ENCODE results near the gene TMED1. TPM values are rescaled to one million over a fixed set of nuclear protein-coding genes. Genes with fewer than 3 reads are reported as not detected.

TMED1 gene
- total RNA-seq, 1 donor from 2014 or later, result 27.0 TPM

DNA sequence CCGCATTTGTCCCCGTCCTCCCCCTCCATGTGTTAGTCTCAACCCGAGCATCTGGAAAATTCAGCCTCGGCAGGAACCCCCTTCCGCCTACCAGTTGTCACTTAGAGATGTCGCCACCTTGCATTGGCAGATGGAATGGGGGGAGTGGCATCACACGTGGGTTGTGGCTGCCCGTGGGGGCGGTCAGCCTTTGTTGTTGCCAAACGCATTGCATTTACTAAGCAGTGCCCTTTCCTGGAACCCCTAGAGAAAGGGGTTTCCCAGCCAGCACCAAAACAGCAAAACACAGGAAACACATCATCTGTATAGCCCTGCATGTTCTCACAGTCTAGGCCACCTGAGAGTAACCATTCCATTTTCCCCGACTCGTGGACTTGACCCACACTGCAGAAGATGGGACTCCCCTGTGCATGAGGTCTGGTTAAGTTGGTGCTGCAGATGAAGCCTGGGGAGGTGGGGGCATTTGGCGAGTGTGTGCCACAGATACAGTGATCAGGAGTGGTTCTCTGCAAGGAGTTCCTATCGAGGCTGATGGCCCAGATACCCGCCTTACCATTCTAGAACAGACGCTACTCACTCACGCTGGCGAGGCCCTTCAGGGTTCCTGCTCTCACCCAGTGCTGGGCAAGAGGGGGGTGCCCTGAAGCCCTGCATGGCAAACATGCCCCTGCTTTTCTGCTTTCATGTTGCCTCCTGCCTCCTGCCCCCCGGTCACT, 38.3 kb downstream of the TMED1 start:
- Mint-ChIP-seq H3K4me1 (no peaks in the 10 kb centered on the region), H3K4me3 (no peak overlapping the region), H3K27ac (no peak overlapping the region), H3K9me3 (no peaks in the 10 kb centered on the region), H3K27me3 (ENCODE audit: insufficient read depth, low read depth) (peaks cover 3% of the 10 kb centered on the region), H3K36me3 (peaks cover 6% of the 10 kb centered on the region)
- no peak for DNase-seq (ENCODE audit: low spot score)
- no peaks in the 10 kb centered on the region for H3K79me2 ChIP-seq (ENCODE audit: low read depth)
- H3F3A ChIP-seq (ENCODE audit: low read depth), result no peaks in the 10 kb centered on the region
- no peak overlapping the region for H3K4me2 ChIP-seq
- H3K27me3 ChIP-seq, result no peaks in the 10 kb centered on the region
- H3K9ac ChIP-seq, result no peak overlapping the region
- H3K27ac ChIP-seq, result no peak overlapping the region
- H3K9me3 ChIP-seq (ENCODE audit: low read depth), result no peaks in the 10 kb centered on the region
- H3K4me3 ChIP-seq, result no peak overlapping the region
- H3K4me1 ChIP-seq, result no peaks in the 10 kb centered on the region
- TF ChIP-seq, protein P1, sequence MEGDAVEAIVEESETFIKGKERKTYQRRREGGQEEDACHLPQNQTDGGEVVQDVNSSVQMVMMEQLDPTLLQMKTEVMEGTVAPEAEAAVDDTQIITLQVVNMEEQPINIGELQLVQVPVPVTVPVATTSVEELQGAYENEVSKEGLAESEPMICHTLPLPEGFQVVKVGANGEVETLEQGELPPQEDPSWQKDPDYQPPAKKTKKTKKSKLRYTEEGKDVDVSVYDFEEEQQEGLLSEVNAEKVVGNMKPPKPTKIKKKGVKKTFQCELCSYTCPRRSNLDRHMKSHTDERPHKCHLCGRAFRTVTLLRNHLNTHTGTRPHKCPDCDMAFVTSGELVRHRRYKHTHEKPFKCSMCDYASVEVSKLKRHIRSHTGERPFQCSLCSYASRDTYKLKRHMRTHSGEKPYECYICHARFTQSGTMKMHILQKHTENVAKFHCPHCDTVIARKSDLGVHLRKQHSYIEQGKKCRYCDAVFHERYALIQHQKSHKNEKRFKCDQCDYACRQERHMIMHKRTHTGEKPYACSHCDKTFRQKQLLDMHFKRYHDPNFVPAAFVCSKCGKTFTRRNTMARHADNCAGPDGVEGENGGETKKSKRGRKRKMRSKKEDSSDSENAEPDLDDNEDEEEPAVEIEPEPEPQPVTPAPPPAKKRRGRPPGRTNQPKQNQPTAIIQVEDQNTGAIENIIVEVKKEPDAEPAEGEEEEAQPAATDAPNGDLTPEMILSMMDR (IDR thresholded peaks at IDR 0.05), result no peak
- TF ChIP-seq EZH2phosphoT487 (IDR thresholded peaks at IDR 0.05) (no peak), EZH2 (IDR thresholded peaks at IDR 0.05) (no peak)
- no peaks in the 10 kb centered on the region for H4K20me1 ChIP-seq (ENCODE audit: low read depth)
- no peaks in the 10 kb centered on the region for H3K36me3 ChIP-seq
- H2AFZ ChIP-seq (replicated peaks), result no peak overlapping the region

DNA sequence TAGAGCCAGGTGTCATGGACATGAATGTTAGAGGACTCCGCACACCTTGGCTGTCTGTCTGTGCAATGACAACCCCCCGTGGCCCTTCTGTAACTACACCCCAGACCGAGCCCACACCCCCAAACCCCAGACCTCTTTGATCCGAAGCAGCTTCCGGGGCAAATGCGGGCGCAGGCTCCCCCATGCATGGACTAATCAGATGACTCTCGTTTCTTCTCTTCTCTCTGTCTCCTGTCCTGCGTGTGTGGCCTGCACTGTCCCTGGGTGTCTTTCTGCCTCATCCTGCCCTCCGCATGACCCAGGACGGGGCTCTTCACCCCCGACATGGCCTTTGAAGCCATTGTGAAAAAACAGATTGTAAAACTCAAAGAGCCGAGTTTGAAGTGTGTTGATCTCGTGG, 38.9 kb downstream of the TMED1 start:
- Histone ChIP-seq H3K9me3 (ENCODE audit: low read depth) (no peaks in the 10 kb centered on the region), H2AFZ (replicated peaks) (no peak overlapping the region), H4K20me1 (ENCODE audit: low read depth) (no peaks in the 10 kb centered on the region), H3K36me3 (no peaks in the 10 kb centered on the region), H3K4me1 (no peaks in the 10 kb centered on the region), H3K79me2 (ENCODE audit: low read depth) (no peaks in the 10 kb centered on the region), H3K4me2 (no peak overlapping the region), H3K27ac (no peak overlapping the region), H3K9ac (no peak overlapping the region), H3K4me3 (no peak overlapping the region), H3F3A (ENCODE audit: low read depth) (no peaks in the 10 kb centered on the region), H3K27me3 (no peaks in the 10 kb centered on the region)
- DNase-seq (ENCODE audit: low spot score), result no peak
- Mint-ChIP-seq H3K4me1 (no peaks in the 10 kb centered on the region), H3K36me3 (peaks cover 6% of the 10 kb centered on the region), H3K9me3 (no peaks in the 10 kb centered on the region), H3K4me3 (no peak overlapping the region), H3K27me3 (ENCODE audit: insufficient read depth, low read depth) (peaks cover 1% of the 10 kb centered on the region), H3K27ac (no peak overlapping the region)
- TF ChIP-seq EZH2phosphoT487 (IDR thresholded peaks at IDR 0.05) (no peak), EZH2 (IDR thresholded peaks at IDR 0.05) (no peak)
- TF ChIP-seq, protein P1 (IDR thresholded peaks at IDR 0.05), result no peak

DNA sequence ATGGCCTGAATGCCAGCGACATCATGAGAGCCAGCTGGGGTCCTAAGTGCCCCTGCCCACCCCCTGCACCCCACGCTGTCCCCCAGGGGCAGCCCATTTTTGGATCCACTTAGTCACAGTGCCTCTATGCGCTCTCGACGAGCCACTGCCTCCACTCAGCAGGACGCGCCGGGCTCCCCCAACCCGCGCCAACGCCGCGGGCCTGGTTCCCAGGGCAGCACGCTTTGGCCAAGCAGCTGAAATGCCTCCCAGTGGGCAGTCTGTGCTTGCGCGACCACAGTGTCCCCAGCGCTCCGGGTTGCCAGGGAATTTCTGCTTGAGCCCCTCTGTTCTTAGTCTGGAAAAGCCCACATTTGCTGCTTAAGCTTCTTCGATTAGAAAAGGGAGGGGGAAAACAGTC, 39.4 kb downstream of the TMED1 start:
- Mint-ChIP-seq H3K27ac (no peak overlapping the region), H3K36me3 (peaks cover 6% of the 10 kb centered on the region), H3K4me3 (no peak overlapping the region), H3K4me1 (no peaks in the 10 kb centered on the region), H3K27me3 (ENCODE audit: insufficient read depth, low read depth) (no peaks in the 10 kb centered on the region), H3K9me3 (no peaks in the 10 kb centered on the region)
- Histone ChIP-seq H3F3A (ENCODE audit: low read depth) (no peaks in the 10 kb centered on the region), H3K4me3 (no peak overlapping the region), H3K36me3 (no peaks in the 10 kb centered on the region), H3K79me2 (ENCODE audit: low read depth) (no peaks in the 10 kb centered on the region), H3K9me3 (ENCODE audit: low read depth) (no peaks in the 10 kb centered on the region), H3K9ac (no peak overlapping the region), H3K4me1 (no peaks in the 10 kb centered on the region), H4K20me1 (ENCODE audit: low read depth) (no peaks in the 10 kb centered on the region), H3K27me3 (no peaks in the 10 kb centered on the region), H3K27ac (no peak overlapping the region), H3K4me2 (no peak overlapping the region), H2AFZ (replicated peaks) (no peak overlapping the region)
- TF ChIP-seq, protein P1 (IDR thresholded peaks at IDR 0.05), result no peak
- TF ChIP-seq EZH2phosphoT487 (IDR thresholded peaks at IDR 0.05), result no peak
- no peak for TF ChIP-seq EZH2 (IDR thresholded peaks at IDR 0.05)
- no peak for DNase-seq (ENCODE audit: low spot score)
